Neural progenitor cell (in vitro differentiated cells): Measurements from ENCODE around the gene TNRC6C.

Experiments
- EZH2 ChIP-seq: fragments of 200-600 bp; sonication (generic); IDR thresholded peaks from 2 replicates; pipeline ENCODE4 v1.6.1; 2017; ENCODE audit warnings: antibody characterized with exemption, mild to moderate bottlenecking, moderate library complexity
- TF ChIP-seq, protein P1 (sequence below): fragments of 200-600 bp; sonication (generic); IDR thresholded peaks from 2 replicates; pipeline ENCODE4 v1.5.1; 2017; ENCODE audit warnings: antibody characterized with exemption, mild to moderate bottlenecking

- TF ChIP-seq, protein P1, sequence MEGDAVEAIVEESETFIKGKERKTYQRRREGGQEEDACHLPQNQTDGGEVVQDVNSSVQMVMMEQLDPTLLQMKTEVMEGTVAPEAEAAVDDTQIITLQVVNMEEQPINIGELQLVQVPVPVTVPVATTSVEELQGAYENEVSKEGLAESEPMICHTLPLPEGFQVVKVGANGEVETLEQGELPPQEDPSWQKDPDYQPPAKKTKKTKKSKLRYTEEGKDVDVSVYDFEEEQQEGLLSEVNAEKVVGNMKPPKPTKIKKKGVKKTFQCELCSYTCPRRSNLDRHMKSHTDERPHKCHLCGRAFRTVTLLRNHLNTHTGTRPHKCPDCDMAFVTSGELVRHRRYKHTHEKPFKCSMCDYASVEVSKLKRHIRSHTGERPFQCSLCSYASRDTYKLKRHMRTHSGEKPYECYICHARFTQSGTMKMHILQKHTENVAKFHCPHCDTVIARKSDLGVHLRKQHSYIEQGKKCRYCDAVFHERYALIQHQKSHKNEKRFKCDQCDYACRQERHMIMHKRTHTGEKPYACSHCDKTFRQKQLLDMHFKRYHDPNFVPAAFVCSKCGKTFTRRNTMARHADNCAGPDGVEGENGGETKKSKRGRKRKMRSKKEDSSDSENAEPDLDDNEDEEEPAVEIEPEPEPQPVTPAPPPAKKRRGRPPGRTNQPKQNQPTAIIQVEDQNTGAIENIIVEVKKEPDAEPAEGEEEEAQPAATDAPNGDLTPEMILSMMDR: no peak
- no peak for TF ChIP-seq EZH2
Measured at GRCh38 chr17:77948690-77949114, 9.8 kb upstream of the TNRC6C start.
